ENCODE results near the gene IFITM1. TPM values are rescaled to one million over a fixed set of nuclear protein-coding genes. Genes with fewer than 3 reads are reported as not detected.
A peak's percentile ranks its signal among the peaks of the same experiment; 100 is the strongest.
"Not testable (repeated sequence)": the region's sequence is repeated elsewhere in the genome, so short reads cannot be mapped to it uniquely, and the experiment has no call there.

IFITM1 gene
- total RNA-seq, 1 donor from 2014 or later, result 128 TPM

GRCh38 chr11:306645-307371, 7.0 kb upstream of the IFITM1 start:
- Mint-ChIP-seq H3K27ac (no peak overlapping the region), H3K27me3 (ENCODE audit: low read depth) (no peaks in the 10 kb centered on the region), H3K4me1 (peaks cover 38% of the 10 kb centered on the region), H3K9me3 (no peaks in the 10 kb centered on the region), H3K36me3 (no peaks in the 10 kb centered on the region), H3K4me3 (no peak overlapping the region)
- no peak for DNase-seq (ENCODE audit: low spot score in 2 of 2, unreplicated experiment in 2 of 2)
- TF ChIP-seq CTCF (IDR thresholded peaks at IDR 0.05; ENCODE audit: unreplicated experiment), result no peak

- H3K36me3 Mint-ChIP-seq; H3K27me3 Mint-ChIP-seq (ENCODE audit: low read depth); H3K9me3 Mint-ChIP-seq; DNase-seq (ENCODE audit: low spot score in 2 of 2, unreplicated experiment in 2 of 2): not testable (repeated sequence)
- peak within 1 kb of the TSS; percentile 93 for H3K4me3 Mint-ChIP-seq
- peak within 1 kb of the TSS; percentile 96 for H3K27ac Mint-ChIP-seq
- H3K4me1 Mint-ChIP-seq, result peaks cover 48% of the 10 kb centered on the region
Observed at GRCh38 chr11:307766-308708, 5.8 kb upstream of the IFITM1 start, which contains the start of gene IFITM2. Gene IFITM2 (plus strand): TSS chr11:307816. CDS start chr11:308193, 377 bp downstream.

- DNase-seq (ENCODE audit: low spot score in 2 of 2, unreplicated experiment in 2 of 2); H3K9me3 Mint-ChIP-seq; H3K27me3 Mint-ChIP-seq (ENCODE audit: low read depth); H3K36me3 Mint-ChIP-seq: not testable (repeated sequence)
- peaks cover 58% of the 10 kb centered on the region for H3K4me1 Mint-ChIP-seq
- H3K27ac Mint-ChIP-seq, result peak overlapping the region; percentile 96
- H3K4me3 Mint-ChIP-seq, result peak overlapping the region; percentile 93
Observed at GRCh38 chr11:308740-309665, 4.8 kb upstream of the IFITM1 start.

- not testable (repeated sequence) for H3K27me3 Mint-ChIP-seq (ENCODE audit: low read depth); H3K9me3 Mint-ChIP-seq; H3K36me3 Mint-ChIP-seq; DNase-seq (ENCODE audit: low spot score in 2 of 2, unreplicated experiment in 2 of 2)
- H3K4me3 Mint-ChIP-seq, result peak overlapping the region; percentile 93
- H3K27ac Mint-ChIP-seq, result peak overlapping the region; percentile 86
- H3K4me1 Mint-ChIP-seq, result peaks cover 66% of the 10 kb centered on the region
Observed at GRCh38 chr11:309979-310572, 3.8 kb upstream of the IFITM1 start.

- DNase-seq (ENCODE audit: low spot score in 2 of 2, unreplicated experiment in 2 of 2); H3K9me3 Mint-ChIP-seq; H3K27me3 Mint-ChIP-seq (ENCODE audit: low read depth); H3K36me3 Mint-ChIP-seq: not testable (repeated sequence)
- H3K27ac Mint-ChIP-seq, result peak overlapping the region; percentile 84
- peaks cover 62% of the 10 kb centered on the region for H3K4me1 Mint-ChIP-seq
- peak overlapping the region; percentile 86 for H3K4me3 Mint-ChIP-seq
Observed at GRCh38 chr11:311013-311748, 2.7 kb upstream of the IFITM1 start.

- DNase-seq (ENCODE audit: low spot score in 2 of 2, unreplicated experiment in 2 of 2), result no peak
- Mint-ChIP-seq H3K36me3 (no peaks in the 10 kb centered on the region), H3K4me3 (peak overlapping the region; percentile 86), H3K27me3 (ENCODE audit: low read depth) (peaks cover 13% of the 10 kb centered on the region), H3K27ac (peak overlapping the region; percentile 93), H3K9me3 (no peaks in the 10 kb centered on the region), H3K4me1 (peaks cover 71% of the 10 kb centered on the region)
- no peak for TF ChIP-seq CTCF (IDR thresholded peaks at IDR 0.05; ENCODE audit: unreplicated experiment)
Observed at GRCh38 chr11:312092-312816, 1.6 kb upstream of the IFITM1 start.
